NCI-H82 treated with DMSO at 0.1 percent for 48 hours (cell line): ENCODE measurements around the gene SLC2A13.
"Not testable (repeated sequence)": the region's sequence is repeated elsewhere in the genome, so short reads cannot be mapped to it uniquely, and the experiment has no call there.

Source experiments
- DNase-seq: peaks from one replicate; lab custom pipeline; 2025; ENCODE audit not compliant: unreplicated experiment; lab: John Stamatoyannopoulos, UW

SLC2A13 gene

GRCh38 chr12:40106202-40106533 lies 287 bp upstream of the SLC2A13 start:
- DNase-seq, result no peak

DNA sequence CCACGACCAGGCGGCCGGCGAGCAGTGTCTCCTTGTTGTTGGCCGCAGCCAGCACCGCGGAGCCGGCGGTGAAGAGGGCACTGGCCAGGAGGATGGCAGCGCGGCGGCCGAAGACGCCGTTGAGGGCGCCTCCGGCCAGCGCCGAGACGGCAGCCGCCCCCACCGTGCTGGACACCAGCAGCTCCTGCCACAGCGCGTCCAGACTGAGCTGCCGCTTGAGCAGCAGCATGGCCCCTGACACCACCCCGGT lies 691 bp downstream of the SLC2A13 start:
- DNase-seq, result no peak

DNA sequence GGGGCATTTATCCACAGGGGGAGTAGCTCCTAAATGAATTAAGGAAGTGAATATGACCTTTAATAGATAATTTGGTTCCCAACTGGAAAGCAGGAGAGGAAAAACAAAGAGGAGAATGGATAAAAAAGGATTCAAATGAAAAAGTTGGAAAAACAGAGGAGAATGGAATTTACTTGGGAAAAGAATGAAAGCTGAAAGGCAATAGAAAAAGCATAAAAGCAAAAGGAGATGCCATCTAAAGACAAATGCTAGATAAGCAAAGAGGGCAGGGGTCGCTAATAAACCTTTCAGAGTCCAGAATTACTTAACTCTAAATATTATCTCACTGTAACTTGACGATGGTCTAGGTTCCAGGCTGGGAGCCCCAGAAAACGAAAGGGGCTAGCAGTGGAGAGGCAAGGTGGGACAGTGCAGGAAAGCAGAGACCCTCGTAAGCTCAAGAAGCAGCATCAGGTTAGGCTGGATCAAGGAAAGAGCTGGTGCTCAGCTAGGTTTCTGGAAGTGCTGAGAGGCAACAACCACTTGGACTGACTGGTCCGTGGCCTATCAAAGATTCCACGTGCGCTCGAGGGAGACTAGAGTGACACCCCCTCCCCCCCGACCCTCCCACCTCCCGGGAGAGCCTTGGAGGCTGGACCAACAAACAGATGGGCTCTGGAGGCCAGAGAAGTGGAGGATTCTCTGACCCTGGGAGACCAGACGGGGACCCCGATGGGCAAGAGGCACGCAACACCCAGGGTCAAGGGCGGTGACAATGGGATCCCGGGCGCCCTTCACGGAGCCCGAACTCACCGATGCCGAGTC lies 1.2 kb downstream of the SLC2A13 start:
- no peak for DNase-seq

GRCh38 chr12:40103043-40103442 lies 2.8 kb downstream of the SLC2A13 start:
- no peak for DNase-seq

GRCh38 chr12:40101747-40102146 lies 4.1 kb downstream of the SLC2A13 start:
- no peak for DNase-seq

- no peak for DNase-seq
Measured at GRCh38 chr12:40099423-40099853, 6.4 kb downstream of the SLC2A13 start.

DNA sequence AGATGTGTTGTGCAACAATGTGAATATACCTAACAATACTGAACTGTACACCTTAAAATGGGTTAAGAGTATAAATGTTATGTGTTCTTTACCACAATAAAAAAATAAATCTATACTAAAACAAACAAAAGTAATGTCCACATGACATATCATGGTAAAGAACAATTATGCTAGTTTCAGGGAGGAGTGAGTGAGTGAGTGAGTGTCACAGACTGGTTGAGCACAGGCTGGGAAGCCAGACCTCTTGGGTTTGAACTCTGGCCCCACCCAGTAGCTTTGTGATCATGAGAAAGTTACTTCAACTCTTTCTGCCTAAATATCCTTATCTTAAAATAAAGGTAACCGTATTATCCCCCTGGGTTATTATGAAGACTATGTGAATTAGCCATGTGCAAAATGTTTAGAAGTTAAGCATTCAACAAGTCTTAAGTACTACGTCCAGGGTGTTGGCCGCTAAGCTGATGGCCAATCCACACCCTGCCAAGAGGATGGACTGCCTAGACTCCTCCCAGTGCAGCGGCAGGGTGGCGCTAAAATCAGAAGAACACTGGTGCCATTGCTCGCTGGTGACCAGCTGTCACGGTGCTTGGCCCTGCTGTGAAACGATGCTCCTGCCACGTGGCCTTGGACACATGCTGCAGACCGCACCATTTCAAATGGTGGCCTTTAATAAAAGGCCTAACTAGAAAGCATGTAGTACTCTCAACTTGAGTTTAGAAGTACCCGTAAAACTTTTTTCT lies 7.3 kb downstream of the SLC2A13 start:
- DNase-seq, result no peak

DNA sequence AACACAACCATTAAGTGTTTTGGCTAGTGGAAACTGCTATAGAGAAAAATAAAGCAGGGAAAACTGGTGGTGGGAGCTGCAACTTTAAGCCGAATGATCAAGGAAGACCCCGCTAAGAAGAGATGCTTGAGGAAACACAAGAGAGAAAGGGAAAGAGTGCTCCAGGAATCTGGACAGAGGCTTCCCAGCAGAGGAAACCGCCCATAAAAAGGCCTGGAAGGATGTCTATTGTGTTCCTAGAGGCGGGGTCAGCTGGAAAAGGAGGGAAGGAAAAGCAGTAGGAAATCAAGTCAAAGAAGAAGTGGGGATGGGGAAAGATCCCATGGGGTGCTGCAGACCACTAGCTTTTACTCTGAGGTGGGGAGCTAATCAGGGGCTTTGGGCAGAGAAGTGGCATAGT lies 12.4 kb downstream of the SLC2A13 start:
- no peak for DNase-seq

GRCh38 chr12:40086471-40086870 lies 19.4 kb downstream of the SLC2A13 start:
- DNase-seq, result no peak

DNA sequence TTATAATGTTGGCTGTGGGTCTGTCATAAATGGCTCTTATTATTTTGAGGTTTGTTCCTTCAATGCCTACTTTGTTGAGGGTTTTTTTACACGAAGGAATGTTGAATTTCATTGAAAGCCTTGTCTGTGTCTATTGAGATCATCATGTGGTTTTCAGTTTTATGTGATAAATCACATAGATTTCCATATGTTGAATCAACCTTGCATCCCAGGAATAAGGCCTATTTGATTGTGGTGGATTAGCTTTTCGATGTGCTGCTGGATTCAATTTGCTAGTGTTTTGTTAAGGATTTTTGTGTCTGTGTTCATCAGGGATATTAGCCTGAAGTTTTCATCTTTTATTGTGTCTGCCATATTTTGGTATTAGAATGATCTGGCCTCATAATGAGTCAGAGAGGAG lies 27.6 kb downstream of the SLC2A13 start:
- no peak for DNase-seq

DNA sequence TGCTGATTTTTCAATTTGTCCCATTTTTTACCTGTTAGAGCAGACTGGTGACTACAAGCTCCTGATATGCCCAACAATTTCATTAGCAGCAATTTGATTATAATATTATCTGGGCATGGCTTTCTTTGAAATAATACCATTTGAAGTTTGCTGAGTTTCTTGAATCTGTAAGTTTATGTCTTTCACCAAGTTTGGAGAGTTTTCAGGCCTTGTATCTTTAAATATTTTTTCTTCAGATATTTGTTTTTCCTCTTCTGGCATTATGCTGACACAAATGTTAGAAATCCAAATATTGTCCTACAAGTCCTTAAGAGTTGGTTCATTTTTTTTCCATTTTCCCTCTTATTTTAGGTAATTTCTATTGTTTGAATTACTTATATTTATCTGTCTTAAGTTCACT lies 30.4 kb downstream of the SLC2A13 start:
- no peak for DNase-seq

- no peak for DNase-seq
Measured at GRCh38 chr12:40068416-40068815, 37.5 kb downstream of the SLC2A13 start.

GRCh38 chr12:40065636-40066035 lies 40.2 kb downstream of the SLC2A13 start:
- DNase-seq, result no peak

DNA sequence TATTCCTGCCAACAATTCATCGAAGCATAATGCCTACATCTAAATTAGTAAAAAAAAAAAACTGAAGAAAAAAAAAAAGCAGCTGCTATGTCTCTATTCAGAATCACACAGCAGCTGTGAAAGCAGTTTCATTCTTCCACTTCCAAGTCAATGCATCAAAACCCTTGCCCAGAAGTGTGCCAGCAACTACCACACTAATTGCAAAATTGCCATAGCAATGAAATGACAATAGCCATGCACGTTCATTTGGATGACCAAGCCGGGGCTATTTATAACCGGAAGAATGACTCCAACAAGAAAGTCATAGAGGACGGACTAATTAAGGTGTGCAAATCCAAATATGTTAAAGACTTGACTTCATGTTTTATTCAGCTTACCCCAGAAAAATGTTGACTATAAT lies 42.5 kb downstream of the SLC2A13 start:
- no peak for DNase-seq

DNA sequence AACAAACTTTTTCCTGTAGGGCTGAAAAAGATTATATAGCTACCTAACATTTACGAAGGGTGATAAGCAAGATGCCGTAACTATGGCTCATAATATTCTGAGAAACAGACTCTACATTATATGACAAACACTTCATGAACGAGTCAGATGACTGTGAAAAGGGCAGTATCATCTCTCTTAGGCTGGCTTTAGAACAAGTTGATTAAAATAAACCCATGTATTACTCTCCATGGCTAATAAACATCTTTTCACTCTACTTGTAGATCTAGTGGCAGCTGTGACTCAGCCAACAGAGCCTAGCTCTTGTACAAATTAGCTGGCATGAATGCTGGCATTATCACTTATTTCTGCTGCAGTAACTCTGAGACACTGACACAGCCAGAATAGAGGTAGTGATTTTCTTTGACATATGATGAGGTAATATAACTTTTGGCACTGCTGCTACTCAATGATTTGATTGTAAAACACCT lies 47.1 kb downstream of the SLC2A13 start:
- DNase-seq, result no peak

- no peak for DNase-seq
Measured at GRCh38 chr12:40056373-40056772, 49.5 kb downstream of the SLC2A13 start.

DNA sequence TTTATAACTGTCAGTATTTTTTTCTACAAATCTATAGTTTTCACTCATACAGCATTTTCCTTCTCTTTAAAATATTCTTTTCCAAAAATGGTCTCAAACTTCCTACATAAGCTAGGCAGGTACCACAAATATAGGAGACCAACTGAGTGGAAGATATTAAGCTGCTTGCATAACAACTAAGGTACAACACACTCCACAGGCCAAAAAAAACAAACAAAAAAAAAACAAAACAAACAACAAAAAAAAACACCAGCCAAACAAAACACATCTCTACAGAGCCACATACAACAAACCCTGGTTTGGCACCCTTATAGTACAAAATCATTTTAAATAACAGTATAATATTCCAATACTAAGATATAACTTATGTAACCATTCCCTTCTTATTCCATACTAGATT lies 50.1 kb downstream of the SLC2A13 start:
- DNase-seq, result no peak

DNA sequence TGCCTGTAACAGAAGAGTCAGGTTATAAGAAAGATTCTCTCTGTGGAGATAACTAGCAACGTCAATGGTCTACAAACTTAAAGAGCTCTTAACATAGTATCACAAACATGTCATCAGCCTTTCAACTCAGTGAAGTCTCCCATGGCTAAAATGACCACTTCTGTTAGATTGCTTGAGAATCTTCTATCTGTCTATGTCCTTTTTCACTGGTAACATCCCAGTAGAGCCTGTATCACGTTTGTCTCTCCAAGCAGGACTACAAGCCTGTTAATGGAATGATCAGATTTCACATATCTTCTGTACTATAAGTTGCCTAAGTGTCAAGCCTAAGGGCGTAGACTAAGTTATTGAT lies 50.7 kb downstream of the SLC2A13 start:
- no peak for DNase-seq

DNA sequence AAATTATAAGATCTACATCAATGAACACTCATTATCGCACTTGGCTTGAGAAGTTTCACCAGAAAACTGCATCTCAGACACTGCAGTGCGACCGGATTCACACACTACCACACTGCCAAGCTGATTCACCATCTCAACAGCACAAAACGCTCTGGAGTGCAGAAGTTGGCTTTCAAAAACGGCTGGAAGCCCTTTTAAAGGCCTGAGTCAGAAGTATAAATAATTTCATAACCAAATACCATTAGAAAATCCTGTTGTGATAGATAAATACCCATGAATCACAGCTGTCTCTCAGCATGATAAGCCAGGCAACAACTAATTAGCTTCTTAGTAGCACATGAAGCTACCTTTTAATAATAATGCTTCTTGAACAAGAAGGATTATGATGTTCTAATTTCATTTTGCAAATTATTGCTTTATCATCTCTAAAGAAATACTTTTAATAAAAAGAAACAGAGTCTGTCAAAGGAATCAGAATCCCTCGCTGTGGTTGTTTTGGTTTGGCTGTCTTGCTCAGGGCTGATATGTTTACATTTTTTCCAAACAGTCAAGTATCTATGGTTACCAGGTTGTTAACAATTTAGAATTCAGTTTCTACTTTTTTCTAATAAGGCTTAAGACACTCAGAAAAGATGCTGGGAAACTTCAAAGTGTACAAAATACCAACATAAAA lies 51.2 kb downstream of the SLC2A13 start:
- DNase-seq, result no peak

GRCh38 chr12:40049268-40049667 lies 56.6 kb downstream of the SLC2A13 start:
- DNase-seq, result no peak

- not testable (repeated sequence) for DNase-seq
Measured at GRCh38 chr12:40047002-40047401, 58.9 kb downstream of the SLC2A13 start.

- no peak for DNase-seq
Measured at GRCh38 chr12:40045656-40046055, 60.2 kb downstream of the SLC2A13 start.
